GM13976 (cell line): Measurements from ENCODE around the gene DPEP2.

ENCODE experiments used
- DNase-seq: peaks from one replicate; pipeline ENCODE4 v3.0.0; 2012; ENCODE audit warnings: low spot score
- in situ Hi-C: fragments of 300-500 bp; cut with MboI; formaldehyde crosslinking; loops from one replicate; pipeline ENCODE4 v1.12.0; 2022; ENCODE audit warnings: low sequenced_read_pairs, mixed read lengths, inconsistent platforms; ENCODE audit not compliant: unreplicated experiment
- TF ChIP-seq, protein P1 (sequence below): IDR thresholded peaks from 2 replicates; pipeline ENCODE4 v1.5.1; 2012; ENCODE audit warnings: borderline replicate concordance, mild to moderate bottlenecking; ENCODE audit not compliant: insufficient read depth; ENCODE audit errors: extremely low read depth, missing control alignments, control extremely low read depth

The DPEP2 gene

DNA sequence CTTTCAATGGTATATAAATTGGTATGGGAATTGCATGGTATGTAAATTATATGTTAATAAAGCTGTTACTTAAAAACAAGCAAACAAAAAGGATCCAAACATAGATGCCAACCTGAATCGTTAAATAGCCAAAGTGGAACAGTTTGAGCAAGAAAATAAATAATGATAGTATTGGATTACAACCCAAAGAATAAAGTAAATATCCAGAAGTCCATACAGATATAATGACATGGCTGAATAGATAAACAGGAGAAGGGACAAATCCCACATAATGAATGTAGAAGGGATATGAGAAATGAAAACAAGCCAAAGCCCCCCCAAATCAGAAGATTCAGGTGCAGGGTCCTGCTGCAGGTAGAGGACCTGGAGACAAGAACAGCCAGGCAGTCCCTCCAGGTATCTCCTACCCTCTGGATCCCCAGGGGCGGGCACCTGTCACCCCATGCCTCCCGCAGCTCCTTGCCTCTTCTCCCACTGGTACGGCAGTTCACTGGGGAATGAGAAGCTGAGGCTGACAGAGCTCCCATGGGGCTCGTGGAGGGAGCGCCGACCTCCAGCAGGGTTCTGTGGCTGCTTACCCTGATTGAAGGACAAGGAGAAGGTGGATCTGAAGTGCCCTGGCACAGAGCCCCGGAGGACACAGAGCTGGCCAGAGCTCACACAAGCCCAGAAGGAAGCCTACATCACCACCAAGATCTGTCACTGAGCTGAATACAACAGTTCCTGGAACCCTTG lies 45.5 kb downstream of the DPEP2 start:
- TF ChIP-seq, protein P1, sequence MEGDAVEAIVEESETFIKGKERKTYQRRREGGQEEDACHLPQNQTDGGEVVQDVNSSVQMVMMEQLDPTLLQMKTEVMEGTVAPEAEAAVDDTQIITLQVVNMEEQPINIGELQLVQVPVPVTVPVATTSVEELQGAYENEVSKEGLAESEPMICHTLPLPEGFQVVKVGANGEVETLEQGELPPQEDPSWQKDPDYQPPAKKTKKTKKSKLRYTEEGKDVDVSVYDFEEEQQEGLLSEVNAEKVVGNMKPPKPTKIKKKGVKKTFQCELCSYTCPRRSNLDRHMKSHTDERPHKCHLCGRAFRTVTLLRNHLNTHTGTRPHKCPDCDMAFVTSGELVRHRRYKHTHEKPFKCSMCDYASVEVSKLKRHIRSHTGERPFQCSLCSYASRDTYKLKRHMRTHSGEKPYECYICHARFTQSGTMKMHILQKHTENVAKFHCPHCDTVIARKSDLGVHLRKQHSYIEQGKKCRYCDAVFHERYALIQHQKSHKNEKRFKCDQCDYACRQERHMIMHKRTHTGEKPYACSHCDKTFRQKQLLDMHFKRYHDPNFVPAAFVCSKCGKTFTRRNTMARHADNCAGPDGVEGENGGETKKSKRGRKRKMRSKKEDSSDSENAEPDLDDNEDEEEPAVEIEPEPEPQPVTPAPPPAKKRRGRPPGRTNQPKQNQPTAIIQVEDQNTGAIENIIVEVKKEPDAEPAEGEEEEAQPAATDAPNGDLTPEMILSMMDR, result no peak
- in situ Hi-C loops, result no loop called here
- DNase-seq, result no peak

DNA sequence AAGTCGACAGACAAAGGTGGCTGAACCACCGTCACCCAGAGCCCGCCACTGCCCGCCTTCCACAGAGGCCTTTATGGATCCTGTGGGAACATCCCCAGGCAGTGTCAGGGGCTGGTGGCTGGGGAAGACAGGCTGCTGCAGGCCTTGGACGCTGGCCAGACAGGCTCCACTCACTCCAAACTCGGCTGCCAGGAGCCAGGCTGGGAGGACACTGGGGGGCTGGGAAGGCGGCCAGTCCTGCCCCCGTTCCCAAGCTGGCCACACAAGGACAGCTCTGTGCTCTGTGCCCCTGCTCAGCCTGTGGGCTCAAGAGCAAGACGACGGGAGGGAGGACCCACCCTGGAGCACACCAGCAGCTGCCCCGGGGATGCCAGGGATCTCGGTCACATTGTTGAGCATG lies 47.8 kb downstream of the DPEP2 start:
- in situ Hi-C loops, result no loop called here
- TF ChIP-seq, protein P1, result no peak
- no peak for DNase-seq

DNA sequence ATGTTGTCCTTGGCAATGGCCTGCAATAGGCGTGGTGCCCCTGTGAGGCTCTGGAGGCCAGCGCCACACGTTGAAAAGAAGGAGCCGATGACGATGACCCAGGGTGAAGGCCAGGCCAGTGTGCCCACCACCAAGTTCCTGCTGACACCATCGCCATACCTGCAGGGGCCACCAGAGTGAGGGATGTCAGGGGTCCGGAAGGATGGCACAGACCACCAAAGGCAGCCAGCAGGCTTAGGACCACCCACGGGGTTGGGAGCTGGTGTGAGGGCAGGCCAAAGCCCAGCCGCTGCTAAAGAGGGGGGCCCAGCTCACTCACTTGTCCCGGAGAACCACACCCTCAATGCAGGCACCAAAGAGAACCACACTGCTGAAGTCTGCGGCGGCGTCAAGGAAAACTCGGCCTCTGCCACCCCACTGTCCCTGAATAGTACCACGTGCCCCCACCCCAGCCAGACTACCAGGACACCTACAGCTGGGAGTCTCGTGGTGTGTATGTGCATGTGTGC lies 48.9 kb downstream of the DPEP2 start:
- in situ Hi-C loops, result no loop called here
- TF ChIP-seq, protein P1, result no peak
- no peak for DNase-seq

DNA sequence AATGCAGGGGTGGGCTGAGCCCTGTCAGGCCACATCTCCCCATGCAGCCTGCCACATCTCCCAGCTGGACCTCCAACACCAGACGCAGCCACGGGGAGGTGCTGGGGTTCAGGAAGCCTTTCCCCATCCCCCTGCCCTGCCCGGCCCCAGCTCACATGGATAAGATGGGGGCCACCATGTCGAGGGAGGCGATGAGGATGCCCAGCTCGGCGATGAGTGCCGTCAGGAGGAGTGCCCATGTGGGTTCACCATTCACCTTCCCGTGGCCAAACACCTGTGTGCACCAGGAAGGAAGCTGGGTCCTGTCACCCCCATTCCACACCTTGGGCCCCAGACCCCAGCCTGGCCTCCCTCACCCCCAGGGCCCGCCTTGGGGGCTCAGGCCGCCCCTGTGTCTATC lies 49.6 kb downstream of the DPEP2 start:
- in situ Hi-C loops, result no loop called here
- no peak for DNase-seq

DNA sequence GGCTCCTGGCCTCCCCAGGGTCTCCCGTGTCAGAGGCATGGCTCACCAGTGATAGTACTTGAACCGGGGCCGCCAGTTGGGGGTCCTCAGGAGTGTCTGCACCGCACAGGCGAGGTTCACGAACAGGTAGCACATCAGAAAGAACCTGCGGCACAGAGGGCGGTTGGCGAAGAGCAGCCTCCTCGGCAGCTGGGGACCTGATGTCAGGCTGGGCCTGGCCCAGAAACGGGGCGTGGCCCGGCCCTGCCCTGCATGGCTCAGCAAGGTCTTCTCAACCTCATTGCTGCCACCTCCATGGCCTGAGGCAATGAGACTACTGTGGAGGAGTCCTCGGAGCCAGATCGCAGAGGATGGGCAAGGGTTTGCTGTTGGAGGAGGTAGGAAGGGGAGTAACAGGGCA lies 51.3 kb downstream of the DPEP2 start:
- DNase-seq, result no peak
- in situ Hi-C loops, result no loop called here
- TF ChIP-seq, protein P1, result no peak

More for the DNA sequence above, 49.6 kb downstream of the DPEP2 start:
- TF ChIP-seq, protein P1, result no peak

DNA sequence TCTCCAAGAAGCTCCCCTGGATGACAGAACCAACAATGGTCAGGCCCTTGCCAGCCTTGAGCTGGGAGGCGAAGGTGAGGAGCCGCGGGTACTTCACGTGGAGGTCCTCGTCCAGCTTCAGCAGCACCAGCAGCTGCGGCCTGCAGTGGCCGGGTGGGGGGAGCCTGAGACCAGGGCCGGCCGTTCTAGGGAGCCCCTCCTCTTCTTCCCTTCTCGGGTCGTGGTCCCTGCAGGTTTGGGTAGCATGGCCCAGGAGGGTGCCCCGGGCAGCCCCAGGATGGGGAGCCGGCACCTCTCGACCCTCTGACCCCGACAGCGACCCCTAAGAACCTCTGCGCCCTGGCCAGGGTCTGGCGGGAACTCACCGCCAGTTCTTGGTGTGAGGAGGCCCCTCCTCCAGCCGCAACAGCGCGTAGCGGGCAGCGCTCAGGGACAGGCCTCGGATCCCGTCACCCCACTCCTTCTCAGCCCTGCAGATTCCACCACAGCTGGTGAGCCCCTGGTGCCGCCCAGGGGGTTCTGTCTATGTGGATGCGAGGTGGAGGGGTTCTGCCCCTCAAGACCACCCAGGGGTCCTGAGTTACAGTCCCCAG lies 52.2 kb downstream of the DPEP2 start:
- in situ Hi-C loops, result no loop called here
- DNase-seq, result no peak
- TF ChIP-seq, protein P1, result no peak
